Peyer's patch (tissue), 4 donors: ENCODE data around the gene SHC4.

Experiments used
- POLR2A ChIP-seq, 2 donors: fragments of 450-650 bp; IDR thresholded peaks; one replicate each; pipeline ENCODE4 v1.5.1; 2017; ENCODE audit warnings: antibody characterized with exemption in 2 of 2, mild to moderate bottlenecking in 2 of 2, moderate library complexity in 2 of 2
- TF ChIP-seq, protein P1 (sequence below), 6 experiments: fragments of 450-650 bp in 4 of 6; fragments of 200-600 bp in 2 of 6; sonication (generic) in 1 of 6; IDR thresholded peaks; one replicate each; pipeline ENCODE4 v1.5.1; 2017 to 2019; ENCODE audit warnings: antibody characterized with exemption in 6 of 6, mild to moderate bottlenecking in 3 of 6, moderate library complexity in 1 of 6

DNA sequence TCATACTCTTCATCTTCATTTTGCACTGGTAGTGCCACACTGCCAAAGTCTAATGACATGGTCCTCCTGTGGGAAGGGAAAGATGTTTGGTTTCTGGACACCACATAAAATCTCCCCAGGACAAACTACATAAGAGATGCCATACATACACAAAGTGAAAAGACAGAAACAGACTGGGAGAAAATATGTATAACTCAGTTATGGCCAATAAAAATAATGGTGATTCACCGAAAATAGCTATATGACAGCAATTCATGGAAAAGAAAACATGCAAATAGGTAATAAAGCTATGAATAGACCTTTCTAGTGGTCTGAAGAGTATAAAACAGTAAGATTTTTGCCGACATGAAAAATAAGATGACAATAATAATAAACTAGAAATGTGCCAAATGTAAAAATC is 158.1 kb downstream of the SHC4 start:
- TF ChIP-seq, protein P1, sequence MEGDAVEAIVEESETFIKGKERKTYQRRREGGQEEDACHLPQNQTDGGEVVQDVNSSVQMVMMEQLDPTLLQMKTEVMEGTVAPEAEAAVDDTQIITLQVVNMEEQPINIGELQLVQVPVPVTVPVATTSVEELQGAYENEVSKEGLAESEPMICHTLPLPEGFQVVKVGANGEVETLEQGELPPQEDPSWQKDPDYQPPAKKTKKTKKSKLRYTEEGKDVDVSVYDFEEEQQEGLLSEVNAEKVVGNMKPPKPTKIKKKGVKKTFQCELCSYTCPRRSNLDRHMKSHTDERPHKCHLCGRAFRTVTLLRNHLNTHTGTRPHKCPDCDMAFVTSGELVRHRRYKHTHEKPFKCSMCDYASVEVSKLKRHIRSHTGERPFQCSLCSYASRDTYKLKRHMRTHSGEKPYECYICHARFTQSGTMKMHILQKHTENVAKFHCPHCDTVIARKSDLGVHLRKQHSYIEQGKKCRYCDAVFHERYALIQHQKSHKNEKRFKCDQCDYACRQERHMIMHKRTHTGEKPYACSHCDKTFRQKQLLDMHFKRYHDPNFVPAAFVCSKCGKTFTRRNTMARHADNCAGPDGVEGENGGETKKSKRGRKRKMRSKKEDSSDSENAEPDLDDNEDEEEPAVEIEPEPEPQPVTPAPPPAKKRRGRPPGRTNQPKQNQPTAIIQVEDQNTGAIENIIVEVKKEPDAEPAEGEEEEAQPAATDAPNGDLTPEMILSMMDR (IDR thresholded peaks at IDR 0.05) = no peak
- no peak for TF ChIP-seq POLR2A (IDR thresholded peaks at IDR 0.05)
